Stimulated activated CD8-positive, alpha-beta memory T cell treated with anti-CD3 and anti-CD28 coated beads, Interleukin-15, amount 100 ng/mL, for 24 hours (primary cell): Measurements from ENCODE around the gene MTERF1.

ENCODE experiments used
- DNase-seq: peaks from one replicate; pipeline ENCODE4 v3.0.0-alpha.2; 2020; ENCODE audit warnings: low read depth

Gene MTERF1

DNA sequence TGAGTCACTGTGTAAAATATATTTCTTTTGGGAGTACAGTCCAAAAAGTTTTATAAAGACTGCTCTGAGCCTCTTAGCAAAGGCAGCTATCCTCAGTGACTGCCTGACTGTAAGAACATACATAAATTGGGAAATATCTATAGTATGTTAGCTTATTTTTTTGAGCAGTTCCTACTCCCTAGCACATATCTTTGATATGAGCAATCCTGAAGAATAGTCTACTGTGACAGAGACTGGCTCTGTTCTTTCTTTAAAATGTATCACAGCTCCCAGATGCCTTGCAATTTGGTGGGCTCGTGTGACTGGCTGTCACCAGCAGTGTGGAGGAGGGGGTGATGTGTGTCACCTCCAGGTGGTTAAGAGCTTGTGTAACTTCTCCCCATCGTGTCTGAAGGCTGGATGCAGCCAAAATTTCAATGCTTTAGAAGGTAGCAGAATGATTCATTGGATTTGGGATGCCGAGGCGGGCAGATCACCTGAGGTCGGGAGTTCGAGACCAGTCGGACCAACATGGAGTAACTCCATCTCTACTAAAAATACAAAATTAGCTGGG, 47.9 kb downstream of the MTERF1 start:
- DNase-seq = no peak

DNA sequence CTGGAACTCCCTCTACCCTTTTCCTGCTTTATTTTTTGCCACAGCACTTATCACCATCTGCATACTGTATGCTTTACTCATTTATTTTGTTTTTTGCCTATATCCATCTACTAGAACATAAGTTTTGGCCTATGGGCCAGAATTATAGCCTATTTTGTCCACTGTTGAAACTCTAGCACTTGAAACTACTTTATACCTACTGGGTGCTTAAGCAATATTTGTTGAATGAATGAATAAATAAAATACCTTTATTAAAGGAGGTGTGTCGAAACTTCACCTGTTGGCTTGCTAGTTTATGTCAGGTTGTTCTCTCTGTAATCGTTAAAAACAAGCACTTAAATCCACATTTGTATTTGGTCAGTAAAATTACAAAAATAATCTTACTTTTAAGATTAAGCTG, 53.3 kb downstream of the MTERF1 start:
- no peak for DNase-seq

DNA sequence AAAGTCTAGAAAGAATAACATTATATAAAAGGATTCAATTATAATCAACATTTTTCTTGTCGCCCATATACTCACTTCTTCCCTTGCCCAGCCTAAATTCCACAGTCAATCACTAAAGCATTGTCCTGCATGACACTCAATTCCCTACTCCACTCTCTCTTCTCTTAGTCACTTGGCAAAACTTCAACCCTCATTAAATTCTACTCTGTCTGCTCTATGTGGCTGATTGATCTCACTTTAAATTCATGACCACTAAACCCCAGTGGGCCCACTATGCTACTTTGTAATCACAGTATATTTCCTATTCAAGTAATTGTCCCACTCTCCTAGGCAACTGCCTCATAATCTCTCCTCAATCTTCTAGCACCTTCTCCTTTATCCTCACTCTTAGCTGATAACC, 54.1 kb downstream of the MTERF1 start:
- DNase-seq = no peak

DNA sequence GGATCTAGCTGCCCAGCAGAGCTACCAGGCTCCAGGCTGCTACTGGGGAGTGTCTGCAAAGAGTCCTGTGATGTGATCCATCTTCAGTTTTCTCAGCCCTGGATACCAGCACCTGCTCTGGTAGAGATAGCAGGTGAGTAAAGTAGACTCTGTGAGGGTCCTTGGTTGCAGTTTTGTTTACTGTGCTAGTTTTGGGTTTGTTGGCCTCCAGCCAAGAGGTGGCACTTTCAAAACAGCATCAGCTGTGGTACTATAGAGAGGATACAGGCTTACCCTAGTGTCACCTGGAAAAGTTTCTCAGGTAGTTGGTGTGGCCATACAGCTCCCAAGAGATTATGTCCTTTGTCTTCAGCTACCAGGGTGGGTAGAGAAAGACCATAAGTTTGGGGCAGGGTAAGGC, 56.3 kb downstream of the MTERF1 start:
- DNase-seq = no peak
